ENCODE results near the gene NCR2.

NCR2 gene

DNA sequence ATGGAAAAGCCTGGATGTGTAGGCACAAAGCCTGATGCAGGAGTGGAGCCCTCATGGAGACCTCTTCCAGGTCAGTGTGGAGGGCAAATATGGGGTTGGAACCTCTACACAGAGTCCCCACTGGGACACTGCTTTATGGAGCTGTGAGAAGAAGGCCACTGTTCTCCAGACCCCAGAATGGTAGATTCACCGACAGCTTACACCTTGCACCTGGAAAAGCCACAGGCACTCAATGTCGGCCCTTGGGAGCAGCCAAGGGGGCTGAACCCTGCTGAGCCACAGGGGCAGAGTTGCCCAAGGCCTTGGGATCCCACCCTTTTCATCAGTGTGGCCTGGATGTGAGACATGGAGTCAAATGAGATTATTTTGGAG, 24.9 kb downstream of the NCR2 start:
- DNase-seq = no peak

DNA sequence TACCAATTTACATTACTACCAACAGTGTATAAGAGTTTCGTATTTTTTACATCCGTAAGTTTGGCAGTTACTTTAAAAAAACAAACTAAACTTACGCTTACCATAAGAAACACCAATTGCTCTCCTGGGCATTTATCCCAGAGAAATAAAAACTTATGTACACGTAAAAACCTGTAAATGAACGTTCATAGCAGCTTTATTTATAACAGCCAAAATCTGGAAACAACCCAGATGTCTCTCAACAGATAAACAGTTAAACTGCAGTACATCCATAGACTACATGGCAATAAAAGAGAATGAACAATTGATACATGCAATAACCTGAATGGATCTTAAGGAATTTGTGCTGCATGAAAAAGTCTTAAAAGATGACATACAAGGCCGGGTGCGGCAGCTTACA, 30.7 kb downstream of the NCR2 start:
- no peak for DNase-seq

DNA sequence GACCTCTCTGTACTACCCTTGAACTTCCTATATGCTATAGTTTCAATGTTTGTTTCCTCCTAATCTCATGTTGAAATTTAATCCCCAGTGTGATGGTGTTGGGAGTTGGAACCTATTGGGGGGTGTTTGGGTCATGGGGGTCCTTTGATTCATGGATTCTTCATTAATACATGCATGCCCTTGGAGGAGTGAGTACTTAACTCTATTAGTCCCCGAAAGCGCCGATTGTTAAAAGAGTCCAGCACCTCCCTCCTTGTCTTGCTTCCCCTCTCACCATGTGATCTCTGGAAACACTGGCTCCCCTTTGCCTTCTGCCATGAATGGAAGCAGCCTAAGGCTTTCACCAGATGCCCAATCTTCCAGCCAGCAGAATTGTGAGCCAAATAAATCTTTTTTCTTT, 31.7 kb downstream of the NCR2 start:
- no peak for DNase-seq

DNA sequence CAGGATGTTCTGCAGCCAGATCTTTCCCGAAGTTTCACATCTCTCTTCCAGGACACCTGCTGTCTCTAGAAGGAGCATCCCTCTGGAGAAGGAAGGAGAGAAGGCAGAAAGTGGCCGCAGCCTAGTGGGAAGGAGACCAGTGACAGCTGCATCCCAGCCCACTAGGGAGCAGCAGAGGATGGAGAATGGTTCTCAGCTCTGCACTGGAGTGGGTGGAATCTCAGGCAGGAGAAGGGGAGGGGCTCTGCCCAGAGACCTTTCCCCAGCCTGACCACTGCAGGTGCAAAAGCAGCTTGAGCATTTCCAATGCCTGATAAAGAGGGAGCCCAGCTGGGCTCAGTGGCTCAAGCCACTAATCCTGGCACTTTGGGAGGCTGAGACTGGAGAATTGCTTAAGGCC, 32.3 kb downstream of the NCR2 start:
- DNase-seq = peak; percentile 10

DNA sequence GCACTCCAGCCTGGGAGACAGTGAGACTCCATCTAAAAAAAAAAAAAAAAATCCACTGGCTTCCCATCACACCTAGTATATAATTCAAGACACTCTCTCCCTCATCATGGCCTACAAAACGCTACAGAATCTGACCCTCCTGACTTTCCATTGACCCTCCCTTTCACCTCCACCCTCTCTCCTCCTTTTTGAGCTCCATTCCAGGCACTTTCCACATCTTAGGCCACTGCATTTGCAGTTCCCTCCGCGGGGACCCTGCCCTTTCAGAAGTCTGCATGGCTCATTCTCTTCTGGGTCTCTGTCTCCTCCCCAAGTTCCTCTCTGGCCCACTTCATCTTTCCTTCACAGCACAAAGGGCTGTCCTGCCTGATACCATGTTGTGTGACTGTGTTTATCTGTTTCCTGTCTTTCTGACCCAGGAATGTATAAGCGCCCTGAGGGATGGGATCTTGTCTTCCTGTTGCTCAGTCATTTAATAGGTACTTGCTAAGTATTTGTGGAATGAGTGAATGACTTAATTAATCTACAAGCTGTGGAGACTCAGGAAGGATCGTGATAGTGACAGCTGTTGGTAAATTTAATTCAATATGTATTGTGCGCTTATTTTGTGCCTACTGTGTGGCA, 35.2 kb downstream of the NCR2 start:
- no peak for DNase-seq

DNA sequence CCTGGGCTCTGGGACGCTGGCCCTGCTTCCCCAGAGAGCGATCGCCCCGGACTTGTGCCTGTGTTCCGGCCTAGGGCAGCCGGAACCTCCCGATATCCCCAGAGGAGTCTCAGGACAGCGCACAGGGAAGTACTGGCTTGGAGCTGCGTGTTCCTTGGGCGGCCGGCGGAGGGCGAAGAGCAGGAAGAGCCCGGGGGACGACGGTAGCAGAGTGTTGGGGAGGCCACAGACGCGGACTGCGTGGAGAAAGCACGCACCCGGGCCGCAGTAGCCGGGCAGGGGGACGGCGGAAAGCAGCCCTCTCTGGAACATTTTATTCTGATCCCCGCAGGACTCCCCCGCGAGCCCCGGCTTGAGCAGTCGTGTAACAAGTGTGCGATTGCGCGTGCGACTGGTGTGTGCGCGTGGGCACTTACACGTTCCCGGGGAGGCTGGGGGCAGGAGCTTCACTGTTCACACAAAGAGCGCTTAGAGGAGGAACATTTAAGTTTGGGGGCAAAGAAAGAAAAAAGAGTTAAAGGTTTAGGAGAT, 36.1 kb downstream of the NCR2 start:
- no peak for DNase-seq

DNA sequence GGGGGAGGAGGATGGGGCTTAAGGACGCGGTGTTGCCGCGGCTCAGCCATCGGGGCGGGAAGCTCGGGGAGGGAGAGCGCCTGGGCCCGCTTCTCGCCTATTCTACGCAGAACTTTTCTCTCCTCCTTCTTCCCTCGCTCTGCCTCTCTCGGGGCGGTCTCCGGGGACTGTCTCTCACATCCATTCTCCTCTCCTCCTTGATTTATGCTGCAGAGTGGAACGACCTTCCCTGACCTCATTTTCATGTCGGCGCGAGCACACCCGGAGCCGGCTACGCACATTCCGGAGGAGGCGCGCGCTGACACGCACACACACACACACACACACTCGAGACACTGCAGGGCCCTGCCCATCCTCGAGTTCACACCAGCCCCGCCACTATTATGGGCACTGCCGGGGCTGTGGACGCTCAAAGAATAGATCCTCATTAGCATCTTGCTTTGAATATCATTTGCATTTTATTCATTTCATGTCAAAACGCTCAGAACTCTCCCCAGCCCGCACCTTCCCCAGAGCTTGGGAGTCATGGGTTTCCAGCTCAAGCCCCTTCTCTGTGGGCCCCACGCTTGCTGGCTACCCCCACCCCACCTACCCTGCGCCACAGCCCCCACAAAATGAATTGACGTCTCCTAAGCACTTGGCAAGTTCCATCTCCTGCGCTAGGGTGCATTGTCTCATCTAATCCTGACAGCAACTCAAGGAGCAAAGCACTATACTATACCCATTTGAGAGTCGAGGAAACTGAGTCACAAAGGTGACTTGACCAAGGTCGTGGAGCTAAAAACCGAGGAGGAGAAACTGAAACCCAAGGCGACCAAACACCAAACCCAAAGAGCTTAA, 36.8 kb downstream of the NCR2 start:
- DNase-seq = no peak

DNA sequence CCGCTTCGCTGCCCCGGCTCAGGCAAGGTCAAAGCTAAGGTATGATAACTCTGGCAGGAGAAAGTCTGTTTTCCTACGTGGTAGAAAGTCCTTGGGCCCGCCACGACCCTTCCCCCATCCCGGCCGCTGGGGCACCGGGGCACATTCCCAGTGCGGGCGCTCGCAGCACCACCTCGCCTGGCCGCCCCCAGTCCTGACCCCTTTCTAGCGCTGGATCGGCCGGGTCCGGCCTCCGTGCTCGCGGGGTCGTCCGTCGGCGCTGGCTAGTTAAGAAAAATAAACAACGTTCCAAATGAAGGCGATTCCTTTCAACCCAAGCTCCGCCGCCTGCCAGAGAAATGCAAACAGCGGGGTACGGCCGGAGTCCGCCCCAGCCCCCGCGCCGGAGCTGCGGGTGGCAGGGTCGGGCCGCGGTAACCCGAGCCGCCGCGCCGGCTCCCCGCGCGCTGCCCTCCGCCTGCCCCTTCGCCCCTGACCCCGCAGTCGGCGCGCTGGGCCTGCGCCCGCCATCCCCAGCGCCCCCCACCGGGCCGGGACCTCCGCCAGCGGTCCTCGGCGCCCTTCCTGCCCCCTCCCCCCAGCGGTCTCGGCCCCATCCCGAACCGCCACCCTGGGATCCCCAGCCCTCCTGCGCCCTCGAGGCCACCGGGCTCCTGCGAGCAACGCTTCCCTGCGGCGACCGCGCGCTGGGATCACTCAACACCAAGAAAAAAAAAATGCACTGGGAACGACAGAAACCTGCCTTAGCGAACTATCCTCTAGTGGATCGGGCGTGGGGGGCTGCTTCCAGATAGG, 37.6 kb downstream of the NCR2 start:
- no peak for DNase-seq

DNA sequence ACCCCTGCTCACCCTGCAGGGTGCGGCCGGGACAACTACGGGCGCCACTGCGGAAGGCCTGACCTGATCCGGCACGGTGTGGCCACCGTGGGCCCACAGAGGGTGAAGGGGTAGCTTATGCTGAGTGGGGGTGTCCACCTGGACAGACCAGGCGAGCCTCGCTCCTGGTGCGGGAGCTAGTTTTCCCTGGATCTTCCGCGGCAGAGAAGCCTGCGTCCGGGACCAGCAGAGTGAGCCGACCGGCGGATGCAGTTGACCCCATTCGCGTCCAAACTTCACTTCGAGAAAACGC, 38.2 kb downstream of the NCR2 start:
- no peak for DNase-seq

DNA sequence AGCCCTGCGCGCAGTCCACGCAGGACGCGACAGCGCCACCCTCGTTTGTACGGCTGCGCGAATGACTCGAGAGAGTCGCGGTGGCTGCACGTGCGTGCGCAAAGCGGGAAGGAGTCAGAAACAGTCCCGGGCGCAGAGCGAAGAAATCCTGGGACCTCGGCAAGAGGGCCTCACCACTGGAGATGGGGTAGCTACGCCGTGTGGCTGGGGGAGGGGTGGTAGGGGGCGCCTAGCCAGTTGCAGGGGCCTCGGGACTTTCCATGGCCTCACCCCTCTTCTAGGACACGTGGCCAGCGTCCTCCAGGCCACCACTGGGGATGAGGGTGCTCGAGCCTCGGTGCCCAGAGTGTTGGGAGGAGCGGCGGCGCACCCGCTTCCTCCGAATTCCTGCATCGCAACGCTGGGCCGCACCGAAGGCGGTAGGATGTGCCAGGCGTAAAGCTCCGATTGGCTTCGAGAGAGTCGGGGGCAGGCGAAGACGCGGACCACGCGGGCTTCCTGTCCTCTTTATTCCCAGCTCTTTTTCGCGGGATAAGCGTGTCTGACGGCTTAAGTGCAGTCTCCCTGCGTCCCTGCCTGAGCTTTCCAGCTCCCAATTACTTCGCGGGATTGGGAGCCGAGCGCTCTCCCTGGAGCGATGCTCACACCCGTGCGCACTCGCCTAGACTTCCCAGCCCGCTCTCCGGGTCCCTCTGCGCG, 38.7 kb downstream of the NCR2 start:
- no peak for DNase-seq

DNA sequence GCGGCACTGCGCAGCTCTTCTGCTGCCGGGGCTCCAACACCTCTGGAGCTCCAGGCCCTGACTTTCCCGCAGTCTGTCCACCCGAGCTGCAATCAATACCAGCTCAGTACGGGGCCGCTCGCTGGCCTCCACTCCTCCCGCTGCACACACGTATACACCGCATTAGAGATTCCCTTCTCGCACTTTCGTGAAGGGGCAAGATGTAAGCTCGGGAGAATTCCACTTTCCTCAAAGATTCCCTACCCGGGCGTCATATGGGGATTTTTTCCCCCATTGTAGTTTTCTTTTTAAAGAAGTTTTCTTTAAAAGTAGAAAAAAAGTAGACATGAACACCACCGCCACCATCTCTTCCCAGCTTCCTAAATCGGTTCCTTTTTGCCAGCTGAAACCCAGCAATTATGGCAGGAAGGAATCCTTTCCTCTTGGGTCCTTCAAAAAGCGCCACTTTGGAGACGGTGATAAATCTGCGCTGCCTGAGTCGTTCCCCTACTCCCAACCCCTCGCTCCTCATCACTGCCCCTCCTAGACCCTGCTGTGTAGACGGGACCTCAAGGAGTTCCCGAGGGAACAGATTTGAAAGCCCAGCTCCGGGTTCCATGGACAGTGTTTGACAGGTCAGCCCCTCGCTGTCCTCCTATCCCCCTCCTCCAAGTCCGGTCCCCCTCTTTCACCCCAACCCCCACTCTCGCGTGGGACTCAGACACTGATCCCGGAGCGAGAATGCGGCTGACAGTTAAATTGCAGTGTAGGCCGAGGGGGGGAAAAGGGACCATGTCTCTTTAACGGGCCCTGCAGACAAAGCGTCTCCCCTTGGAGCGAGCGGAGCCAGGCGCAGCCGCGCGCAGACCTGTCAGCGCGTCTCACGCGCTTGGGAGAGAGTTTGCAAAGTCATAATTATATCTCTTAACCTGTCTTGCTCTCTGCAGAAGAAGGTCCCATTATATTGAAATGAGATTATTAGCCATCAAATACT, 39.5 kb downstream of the NCR2 start:
- DNase-seq = no peak

DNA sequence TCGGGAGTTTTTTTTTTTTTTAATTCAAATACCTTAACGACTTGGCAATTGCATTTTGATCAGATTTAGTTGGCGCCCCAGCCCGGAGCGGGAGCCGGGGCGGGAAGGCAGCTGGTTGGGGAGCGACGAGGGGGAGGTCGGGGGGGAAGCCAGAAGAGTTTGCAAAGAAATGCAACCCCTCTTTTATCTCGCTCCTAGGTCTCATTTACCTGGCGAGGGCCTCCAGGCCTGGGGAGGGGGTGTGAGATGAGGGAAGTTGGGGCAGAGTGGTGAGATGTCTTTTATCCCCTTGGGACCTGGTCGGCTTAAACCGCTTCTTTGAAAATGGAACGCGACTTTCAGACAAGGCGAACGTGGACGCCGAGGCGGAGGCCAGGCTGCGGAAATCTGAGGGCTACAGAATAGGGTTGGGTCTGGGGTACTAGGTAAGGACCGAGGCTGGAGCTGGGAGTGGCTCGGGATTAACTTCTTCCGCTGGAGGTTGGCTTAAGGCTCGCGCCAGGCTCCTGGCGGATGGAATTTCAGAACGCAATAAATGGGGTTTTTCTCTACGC, 40.3 kb downstream of the NCR2 start:
- DNase-seq = no peak

DNA sequence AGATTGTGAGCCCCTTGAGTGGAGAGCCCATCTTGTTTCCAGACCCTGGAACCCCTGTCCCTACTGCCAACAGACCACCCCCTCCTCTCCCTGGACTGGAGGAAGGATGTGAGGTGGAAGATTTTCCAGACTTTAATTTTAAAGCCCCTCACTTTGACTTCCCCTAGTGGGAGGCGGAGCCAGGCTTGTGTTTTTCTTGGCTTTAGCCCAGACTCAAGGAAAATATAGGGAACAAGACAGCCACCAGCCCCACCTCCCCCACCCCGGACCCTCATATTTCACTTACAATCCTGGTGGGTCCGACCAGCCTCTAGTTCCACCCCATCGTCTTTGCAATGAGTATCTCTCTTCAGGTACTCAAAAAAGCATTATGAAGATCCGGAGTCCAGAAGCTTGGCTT, 40.8 kb downstream of the NCR2 start:
- DNase-seq = no peak

DNA sequence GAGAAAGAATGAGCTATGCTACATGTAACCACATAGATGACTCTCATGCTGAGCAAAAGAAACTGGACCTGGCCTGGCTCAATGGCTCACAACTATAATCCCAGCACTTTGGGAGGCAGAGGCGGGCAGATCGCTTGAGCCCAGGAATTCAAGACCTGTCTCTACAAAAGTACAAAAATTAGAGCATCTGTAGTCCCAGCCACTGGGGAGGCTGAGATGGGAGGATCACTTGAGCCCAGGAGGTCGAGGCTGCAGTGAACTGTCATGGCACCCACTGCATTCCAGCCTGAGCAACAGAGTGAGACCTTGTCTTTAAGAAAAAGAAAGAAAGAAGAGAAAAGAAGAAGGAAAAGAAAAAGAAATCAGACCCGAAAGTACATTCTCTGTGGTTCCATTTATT, 41.7 kb downstream of the NCR2 start:
- DNase-seq = no peak

DNA sequence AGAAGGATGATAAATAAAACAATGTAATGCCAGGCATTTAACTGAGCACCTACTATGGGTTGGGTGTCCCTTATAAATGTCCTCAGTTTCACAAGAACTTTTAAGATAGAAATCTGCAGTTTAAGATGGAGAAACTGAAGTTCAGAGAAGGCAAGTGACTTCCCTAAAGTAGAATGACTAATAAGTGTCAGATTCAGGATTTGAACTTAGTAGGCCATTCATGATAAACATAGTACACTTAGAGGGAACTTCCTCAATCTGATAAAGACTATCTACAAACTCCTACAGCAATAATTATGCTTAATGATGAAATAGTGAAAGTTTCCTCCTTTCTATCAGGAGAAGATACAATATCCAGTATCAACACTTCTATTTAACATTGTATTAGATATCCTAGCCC, 43.9 kb downstream of the NCR2 start:
- DNase-seq = no peak

DNA sequence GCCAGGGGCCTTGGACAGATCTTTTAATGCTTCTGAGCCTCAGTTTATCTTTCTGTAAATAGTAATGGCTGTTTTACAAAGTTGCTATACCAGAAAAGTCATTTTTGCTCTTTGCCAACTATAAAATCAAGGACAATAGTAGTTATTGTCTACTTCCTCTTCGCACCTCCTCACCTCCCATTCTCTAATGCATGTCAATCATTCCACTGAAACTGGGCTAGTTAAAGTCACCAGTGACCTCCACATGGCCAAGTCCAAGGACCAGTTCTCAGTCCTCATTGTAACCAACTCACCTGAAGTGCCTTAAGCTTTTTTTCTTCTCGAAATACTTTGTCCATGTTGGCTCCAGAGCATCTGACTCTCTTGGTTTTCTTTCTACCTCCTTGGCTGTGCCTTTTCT, 51.2 kb downstream of the NCR2 start:
- no peak for DNase-seq

DNA sequence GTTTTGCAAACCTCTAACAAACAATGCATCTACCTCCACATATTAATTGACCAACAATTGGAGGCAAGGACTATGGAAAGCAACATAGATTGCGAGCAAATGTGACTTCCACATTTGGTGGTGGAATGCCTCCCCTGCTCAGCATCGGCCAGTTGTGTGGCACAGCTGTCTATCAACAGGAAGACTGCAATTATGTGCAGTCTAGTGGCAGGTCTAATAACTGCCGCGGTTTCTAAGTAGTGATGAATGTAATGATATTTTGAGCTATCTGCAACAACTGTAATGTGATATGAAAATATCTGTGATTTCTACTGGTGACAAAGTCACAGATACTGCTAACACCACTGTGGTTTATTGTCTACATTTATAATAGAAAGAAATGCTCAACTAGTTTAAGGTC, 56.8 kb downstream of the NCR2 start:
- DNase-seq = no peak

DNA sequence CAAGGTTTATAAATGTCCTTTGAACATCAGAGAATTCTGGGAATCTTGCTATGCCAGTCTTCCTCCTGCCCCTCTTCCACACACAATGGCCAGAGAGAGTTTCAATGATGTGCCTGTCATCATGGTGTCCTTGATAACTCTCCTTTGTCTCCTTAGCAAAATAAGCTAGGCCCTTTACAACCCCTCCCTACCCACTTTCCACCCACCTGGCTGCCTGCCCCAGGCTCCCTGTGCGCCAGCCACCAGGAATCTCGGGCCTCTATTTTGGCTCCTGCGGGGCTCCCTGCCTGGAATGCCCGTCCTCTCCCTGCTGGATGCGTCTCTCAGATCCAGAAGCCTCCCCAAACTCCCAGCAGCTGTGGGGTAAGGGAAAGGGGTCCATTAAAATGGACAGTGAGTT, 60.9 kb downstream of the NCR2 start:
- DNase-seq = no peak

DNA sequence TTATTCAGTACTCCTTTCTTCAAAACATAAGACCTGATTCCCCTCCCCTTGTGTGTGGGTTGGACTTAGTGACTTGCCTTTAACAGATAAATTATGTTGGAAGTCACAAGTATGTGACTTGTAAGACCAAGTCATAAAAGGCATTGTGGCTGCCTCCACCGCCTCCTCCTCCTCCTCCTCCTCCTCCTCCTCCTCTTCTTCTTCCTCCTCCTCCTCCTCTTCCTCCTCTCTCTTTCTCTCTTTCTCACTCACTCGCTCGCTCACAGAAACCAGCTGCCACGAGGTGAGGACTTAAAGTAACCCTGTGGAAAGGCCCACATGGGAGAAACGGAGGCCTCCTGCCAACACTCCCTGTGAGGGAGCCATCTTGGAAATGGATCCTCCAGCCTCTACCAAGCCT, 64.0 kb downstream of the NCR2 start:
- no peak for DNase-seq

All from activated CD4-positive, alpha-beta T cell treated with anti-CD3 and anti-CD28 coated beads, Interleukin-10, Interleukin-2, amounts not matched to agents 100 ng/mL and 50 ng/mL, durations not matched to agents 16 hours and 8 hours (primary cell).